ENCODE measurements around the gene TNFSF8. TPM values are rescaled to one million over a fixed set of nuclear protein-coding genes. Genes with fewer than 3 reads are reported as not detected.

TNFSF8 gene
- total RNA-seq, 2 donors from 2014 or later: 0.22 to 1.7 TPM

- Histone ChIP-seq H3K36me3 (no peaks in the 10 kb centered on the region), H3K4me1 (no peaks in the 10 kb centered on the region), H3K9me3 (no peaks in the 10 kb centered on the region), H3K27ac (no peak overlapping the region), H3K27me3 (no peaks in the 10 kb centered on the region), H3K4me3 (no peak overlapping the region)
- TF ChIP-seq, protein P1, sequence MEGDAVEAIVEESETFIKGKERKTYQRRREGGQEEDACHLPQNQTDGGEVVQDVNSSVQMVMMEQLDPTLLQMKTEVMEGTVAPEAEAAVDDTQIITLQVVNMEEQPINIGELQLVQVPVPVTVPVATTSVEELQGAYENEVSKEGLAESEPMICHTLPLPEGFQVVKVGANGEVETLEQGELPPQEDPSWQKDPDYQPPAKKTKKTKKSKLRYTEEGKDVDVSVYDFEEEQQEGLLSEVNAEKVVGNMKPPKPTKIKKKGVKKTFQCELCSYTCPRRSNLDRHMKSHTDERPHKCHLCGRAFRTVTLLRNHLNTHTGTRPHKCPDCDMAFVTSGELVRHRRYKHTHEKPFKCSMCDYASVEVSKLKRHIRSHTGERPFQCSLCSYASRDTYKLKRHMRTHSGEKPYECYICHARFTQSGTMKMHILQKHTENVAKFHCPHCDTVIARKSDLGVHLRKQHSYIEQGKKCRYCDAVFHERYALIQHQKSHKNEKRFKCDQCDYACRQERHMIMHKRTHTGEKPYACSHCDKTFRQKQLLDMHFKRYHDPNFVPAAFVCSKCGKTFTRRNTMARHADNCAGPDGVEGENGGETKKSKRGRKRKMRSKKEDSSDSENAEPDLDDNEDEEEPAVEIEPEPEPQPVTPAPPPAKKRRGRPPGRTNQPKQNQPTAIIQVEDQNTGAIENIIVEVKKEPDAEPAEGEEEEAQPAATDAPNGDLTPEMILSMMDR (IDR thresholded peaks at IDR 0.05): no peak
- DNase-seq (ENCODE audit: low spot score): no peak
Observed at GRCh38 chr9:114909661-114910060, 20.7 kb downstream of the TNFSF8 start.

DNA sequence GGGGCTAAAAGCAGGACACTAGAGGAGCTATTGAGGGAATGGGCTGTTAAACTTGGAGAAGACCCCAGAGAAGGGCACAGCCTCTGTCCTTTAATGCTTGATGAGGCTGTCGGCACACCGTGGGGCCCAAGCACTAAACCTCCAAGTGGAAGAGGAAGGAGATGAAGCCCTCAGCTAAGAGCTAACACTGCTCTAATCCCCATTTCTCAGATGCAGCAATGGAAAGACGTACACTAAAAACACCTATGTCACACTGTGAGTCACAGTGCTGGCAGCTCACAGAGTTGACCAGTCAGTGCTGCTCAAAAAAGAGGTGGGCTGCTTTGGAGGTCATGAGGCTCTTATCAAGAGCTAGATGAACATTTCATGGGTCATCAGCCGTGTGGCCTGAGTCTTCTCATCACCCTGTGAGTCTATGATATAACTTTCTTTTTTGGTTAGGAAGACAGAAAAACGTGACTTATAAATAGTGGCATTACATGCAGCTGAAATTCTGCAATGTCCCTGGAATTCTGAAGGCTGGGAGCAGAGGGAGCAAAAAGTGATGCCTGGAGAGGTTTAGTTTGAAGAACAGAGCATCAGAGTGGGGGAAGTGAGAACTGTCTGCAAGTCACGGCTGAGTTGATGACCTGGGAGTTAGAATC is 21.5 kb downstream of the TNFSF8 start:
- H3K36me3 ChIP-seq: no peaks in the 10 kb centered on the region
- no peak overlapping the region for H3K4me3 ChIP-seq
- no peak overlapping the region for H3K27ac ChIP-seq
- H3K27me3 ChIP-seq: no peaks in the 10 kb centered on the region
- no peaks in the 10 kb centered on the region for H3K9me3 ChIP-seq
- DNase-seq (ENCODE audit: low spot score): no peak
- H3K4me1 ChIP-seq: no peaks in the 10 kb centered on the region
- TF ChIP-seq, protein P1 (IDR thresholded peaks at IDR 0.05): no peak

DNA sequence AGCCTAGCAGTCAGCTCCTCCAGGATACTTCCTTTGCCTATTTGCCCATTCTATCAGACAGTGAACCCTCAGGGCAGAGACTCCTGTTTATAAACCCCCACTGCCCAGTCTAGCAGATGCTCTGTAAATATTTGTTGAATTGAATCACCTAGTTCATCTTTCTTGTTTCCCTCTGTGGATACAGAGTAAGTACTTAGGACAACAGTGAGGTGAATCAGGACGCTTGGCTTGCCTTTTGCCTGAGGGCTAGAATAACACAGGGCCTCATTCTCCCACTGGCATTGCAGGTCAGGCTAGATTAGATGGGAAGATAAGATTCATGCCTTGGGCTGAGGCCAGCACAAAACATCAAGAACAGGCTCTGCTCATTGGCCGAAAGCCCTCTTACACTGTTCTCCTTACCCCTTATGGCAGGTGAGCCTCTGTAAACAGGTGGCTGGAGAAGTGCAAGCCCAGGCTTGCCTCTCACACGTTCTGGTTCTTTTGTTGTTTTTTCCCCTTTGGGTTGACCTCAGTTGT is 22.2 kb downstream of the TNFSF8 start:
- TF ChIP-seq, protein P1 (IDR thresholded peaks at IDR 0.05): no peak
- DNase-seq (ENCODE audit: low spot score): no peak
- Histone ChIP-seq H3K36me3 (no peaks in the 10 kb centered on the region), H3K27ac (no peak overlapping the region), H3K4me3 (no peak overlapping the region), H3K9me3 (no peaks in the 10 kb centered on the region), H3K27me3 (no peaks in the 10 kb centered on the region), H3K4me1 (no peaks in the 10 kb centered on the region)

DNA sequence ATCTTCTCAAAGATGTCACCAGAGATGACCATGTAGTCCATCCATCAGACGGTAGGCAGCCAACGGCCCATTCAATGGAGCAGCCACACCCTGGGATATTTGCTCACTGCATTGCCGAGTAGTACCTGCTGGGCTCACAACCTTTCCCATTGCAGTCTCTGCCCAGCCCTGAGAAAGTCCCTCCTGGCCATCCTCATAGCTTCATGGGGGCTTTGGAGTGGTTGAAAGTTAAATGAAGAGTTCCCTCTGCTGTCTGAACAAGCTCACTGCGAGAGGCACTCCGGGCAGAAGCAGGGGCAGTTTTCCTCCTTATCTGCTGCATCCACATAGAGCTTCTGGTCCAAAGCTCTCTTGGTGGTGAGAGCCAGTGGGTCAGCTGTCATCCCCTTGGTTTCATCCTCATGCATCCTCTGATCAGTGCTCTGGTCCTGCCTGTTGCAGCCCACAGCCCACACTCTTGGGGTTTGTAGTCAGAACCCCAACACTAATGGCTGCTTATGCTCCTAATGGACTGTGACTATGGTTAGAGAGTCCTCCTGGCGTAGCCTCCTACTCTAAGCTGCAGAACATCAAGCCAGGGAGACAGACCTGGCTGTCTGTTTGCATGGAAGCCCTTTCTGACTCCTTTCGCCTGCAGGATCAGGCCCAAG is 23.3 kb downstream of the TNFSF8 start:
- Histone ChIP-seq H3K4me1 (no peaks in the 10 kb centered on the region), H3K9me3 (no peaks in the 10 kb centered on the region), H3K4me3 (no peak overlapping the region), H3K27ac (no peak overlapping the region), H3K27me3 (no peaks in the 10 kb centered on the region), H3K36me3 (no peaks in the 10 kb centered on the region)
- TF ChIP-seq, protein P1 (IDR thresholded peaks at IDR 0.05): peak in 1 of 2 donors; percentile 57
- no peak for DNase-seq (ENCODE audit: low spot score)

- no peak for DNase-seq (ENCODE audit: low spot score)
- no peaks in the 10 kb centered on the region for H3K36me3 ChIP-seq
Observed at GRCh38 chr9:114905170-114905940, 25.0 kb downstream of the TNFSF8 start.

More at GRCh38 chr9:114905170-114905940, 25.0 kb downstream of the TNFSF8 start:
- H3K27ac ChIP-seq: no peak overlapping the region
- H3K4me1 ChIP-seq: no peaks in the 10 kb centered on the region
- no peak overlapping the region for H3K4me3 ChIP-seq
- H3K27me3 ChIP-seq: no peaks in the 10 kb centered on the region
- TF ChIP-seq, protein P1 (IDR thresholded peaks at IDR 0.05): no peak
- no peaks in the 10 kb centered on the region for H3K9me3 ChIP-seq

All from right atrium auricular region (tissue), 2 donors.